SK-N-SH treated with all-trans-retinoic acid at 6 μM for 48 hours (cell line): ENCODE data around the gene HERC2.
A peak's percentile ranks its signal among the peaks of the same experiment; 100 is the strongest.
"Not testable (repeated sequence)": the region's sequence is repeated elsewhere in the genome, so short reads cannot be mapped to it uniquely, and the experiment has no call there.

Experiments used
- ATAC-seq: fragments of 200-7000 bp; cut with Tn5 transposase; 3 replicates; pipeline ENCODE4 v1.9.1; 2020; ENCODE audit warnings: mild to moderate bottlenecking, moderate library complexity
- ARNTL ChIP-seq: fragments of 450-650 bp; formaldehyde crosslinking; IDR thresholded peaks from 2 replicates; pipeline ENCODE4 v1.5.0; 2020; ENCODE audit warnings: low read depth, mild to moderate bottlenecking, moderate library complexity, borderline replicate concordance
- BACH2 ChIP-seq: fragments of 250-450 bp; sonication (Bioruptor Pico); IDR thresholded peaks from 2 replicates; pipeline ENCODE4 v1.9.0; 2021; ENCODE audit warnings: mild to moderate bottlenecking, borderline replicate concordance
- CSDC2 ChIP-seq: fragments of 250-450 bp; sonication (Bioruptor Pico); IDR thresholded peaks from 2 replicates; pipeline ENCODE4 v1.5.0; 2020; ENCODE audit warnings: mild to moderate bottlenecking, moderate library complexity
- ESRRG ChIP-seq: fragments of 250-450 bp; sonication (Bioruptor Pico); IDR thresholded peaks from 2 replicates; pipeline ENCODE4 v1.6.1; 2021; ENCODE audit warnings: mild to moderate bottlenecking
- GLIS3 ChIP-seq: fragments of 250-450 bp; sonication (Bioruptor Pico); IDR thresholded peaks from 2 replicates; pipeline ENCODE4 v1.5.0; 2020; ENCODE audit warnings: mild to moderate bottlenecking, moderate library complexity
- ISL1 ChIP-seq: fragments of 250-450 bp; sonication (Bioruptor Pico); IDR thresholded peaks from 2 replicates; pipeline ENCODE4 v2.1.2; 2022; ENCODE audit warnings: mild to moderate bottlenecking, moderate library complexity
- OSR1 ChIP-seq: fragments of 250-450 bp; sonication (Bioruptor Pico); IDR thresholded peaks from 2 replicates; pipeline ENCODE4 v1.8.0; 2022; ENCODE audit warnings: moderate library complexity, mild to moderate bottlenecking, inconsistent platforms
- PATZ1 ChIP-seq: fragments of 250-450 bp; sonication (Bioruptor Pico); IDR thresholded peaks from 2 replicates; pipeline ENCODE4 v1.8.0; 2020; ENCODE audit warnings: mild to moderate bottlenecking, moderate library complexity, borderline replicate concordance
- POU6F1 ChIP-seq: fragments of 250-450 bp; sonication (Bioruptor Pico); IDR thresholded peaks from 2 replicates; pipeline ENCODE4 v1.8.0; 2021; ENCODE audit warnings: low read depth, mild to moderate bottlenecking, moderate library complexity, borderline replicate concordance
- PPARA ChIP-seq: fragments of 250-450 bp; sonication (Bioruptor Pico); IDR thresholded peaks from 2 replicates; pipeline ENCODE4 v1.5.0; 2020; ENCODE audit warnings: mild to moderate bottlenecking, borderline replicate concordance
- RARB ChIP-seq: fragments of 250-450 bp; sonication (Bioruptor Pico); IDR thresholded peaks from 2 replicates; pipeline ENCODE4 v1.8.0; 2021; ENCODE audit warnings: mild to moderate bottlenecking, moderate library complexity
- SNAI2 ChIP-seq: fragments of 250-450 bp; sonication (Bioruptor Pico); IDR thresholded peaks from 2 replicates; pipeline ENCODE4 v1.5.0; 2020; ENCODE audit warnings: mild to moderate bottlenecking, moderate library complexity
- TCF4 ChIP-seq: fragments of 250-450 bp; sonication (Bioruptor Pico); IDR thresholded peaks from 2 replicates; pipeline ENCODE4 v1.8.0; 2021; ENCODE audit warnings: mild to moderate bottlenecking, moderate library complexity, borderline replicate concordance
- ZC3H10 ChIP-seq: fragments of 250-450 bp; sonication (Bioruptor Pico); IDR thresholded peaks from 2 replicates; pipeline ENCODE4 v1.5.1; 2021; ENCODE audit warnings: mild to moderate bottlenecking, moderate library complexity
- ZFP3 ChIP-seq: fragments of 250-450 bp; sonication (Bioruptor Pico); IDR thresholded peaks from 2 replicates; pipeline ENCODE4 v1.5.0; 2020; ENCODE audit warnings: mild to moderate bottlenecking, moderate library complexity
- ZFP30 ChIP-seq: fragments of 450-650 bp; formaldehyde crosslinking; IDR thresholded peaks from 2 replicates; pipeline ENCODE4 v1.5.0; 2022; ENCODE audit warnings: mild to moderate bottlenecking, moderate library complexity
- ZNF565 ChIP-seq: fragments of 450-650 bp; formaldehyde crosslinking; conservative IDR thresholded peaks from 2 replicates; pipeline ENCODE4 v1.5.0; 2020; ENCODE audit warnings: low read depth, mild to moderate bottlenecking, moderate library complexity
- ZNF70 ChIP-seq: fragments of 450-650 bp; formaldehyde crosslinking; IDR thresholded peaks from 2 replicates; pipeline ENCODE4 v1.5.0; 2020; ENCODE audit warnings: mild to moderate bottlenecking, moderate library complexity
- ZNF8 ChIP-seq: fragments of 450-650 bp; formaldehyde crosslinking; IDR thresholded peaks from 2 replicates; pipeline ENCODE4 v1.5.0; 2020; ENCODE audit warnings: mild to moderate bottlenecking, moderate library complexity
- TF ChIP-seq, protein P1 (sequence below): fragments of 250-450 bp; sonication (Bioruptor Pico); IDR thresholded peaks from 2 replicates; pipeline ENCODE4 v1.5.1; 2021; ENCODE audit warnings: mild to moderate bottlenecking, moderate library complexity
- TF ChIP-seq, protein P2 (sequence below): fragments of 250-450 bp; sonication (Bioruptor Pico); IDR thresholded peaks from 2 replicates; pipeline ENCODE4 v1.5.1; 2020; ENCODE audit warnings: low read depth, mild to moderate bottlenecking, moderate library complexity
- TF ChIP-seq, protein P3 (sequence below): fragments of 250-450 bp; sonication (Bioruptor Pico); IDR thresholded peaks from 2 replicates; pipeline ENCODE4 v1.5.0; 2020; ENCODE audit warnings: mild to moderate bottlenecking, moderate library complexity

The HERC2 gene

GRCh38 chr15:28140062-28140461, 181.9 kb downstream of the HERC2 start:
- ATAC-seq: no peak
- TF ChIP-seq PPARA (CRISPR knock-in tag) (no peak), ISL1 (CRISPR knock-in tag) (no peak)

DNA sequence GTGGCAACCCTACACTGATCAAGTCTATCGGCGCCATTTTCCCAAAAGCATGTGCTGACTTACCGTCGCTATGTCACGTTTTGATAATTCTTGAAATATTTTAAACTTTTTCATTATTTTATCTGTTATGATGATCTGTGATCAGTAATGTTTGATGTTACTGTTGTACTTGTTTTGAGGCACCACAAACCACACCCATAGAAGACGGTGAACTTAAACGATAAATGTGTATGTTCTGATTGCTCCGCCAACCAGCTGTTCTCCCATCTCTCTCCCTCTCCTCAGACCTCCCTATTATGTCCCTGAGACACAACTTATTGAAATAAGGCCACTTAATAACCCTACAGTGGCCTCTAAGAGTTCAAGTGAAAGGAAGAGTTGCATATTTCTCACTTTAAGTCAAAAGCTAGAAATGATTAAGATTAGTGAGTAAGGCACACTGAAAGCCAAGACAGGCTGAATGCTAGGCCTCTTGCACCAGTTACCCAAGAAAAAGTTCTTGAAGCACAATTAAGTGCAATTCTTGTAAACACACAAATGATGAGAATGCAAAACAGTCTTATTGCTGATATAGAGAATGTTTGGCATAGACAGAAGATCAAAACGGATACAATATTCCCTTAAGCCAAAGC, 184.5 kb downstream of the HERC2 start:
- ATAC-seq: not testable (repeated sequence)

- not testable (repeated sequence) for ATAC-seq
Observed at GRCh38 chr15:28136236-28136904, 185.6 kb downstream of the HERC2 start.

DNA sequence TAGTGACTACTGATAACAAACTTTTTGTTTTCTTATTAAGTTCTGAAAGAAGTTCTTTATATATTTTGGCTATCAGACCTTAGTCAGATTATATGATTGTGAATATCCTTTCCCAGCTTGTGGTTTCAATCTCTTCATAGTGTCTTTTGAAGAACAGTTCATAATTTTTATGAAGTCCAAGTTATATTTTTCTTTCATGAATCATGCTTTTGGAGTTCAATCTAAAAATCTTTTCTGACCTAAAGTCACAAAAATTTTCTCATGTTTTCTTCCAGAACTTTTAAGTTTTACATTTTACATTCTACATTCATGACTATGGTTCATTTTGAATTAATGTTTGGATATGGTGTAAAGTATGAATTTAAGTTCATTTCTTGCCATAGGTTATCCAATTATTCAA, 188.7 kb downstream of the HERC2 start:
- peak; percentile 44 for ATAC-seq
- TF ChIP-seq RARB (no peak), ZFP30 (CRISPR knock-in tag) (no peak), SNAI2 (no peak), ARNTL (CRISPR knock-in tag) (no peak), GLIS3 (no peak), ISL1 (CRISPR knock-in tag) (no peak), ZNF8 (no peak), CSDC2 (CRISPR knock-in tag) (no peak), POU6F1 (CRISPR knock-in tag) (no peak), ESRRG (CRISPR knock-in tag) (no peak), ZNF565 (no peak), ZC3H10 (CRISPR knock-in tag) (no peak), OSR1 (no peak), ZNF70 (CRISPR knock-in tag) (no peak)
- TF ChIP-seq, protein P1, sequence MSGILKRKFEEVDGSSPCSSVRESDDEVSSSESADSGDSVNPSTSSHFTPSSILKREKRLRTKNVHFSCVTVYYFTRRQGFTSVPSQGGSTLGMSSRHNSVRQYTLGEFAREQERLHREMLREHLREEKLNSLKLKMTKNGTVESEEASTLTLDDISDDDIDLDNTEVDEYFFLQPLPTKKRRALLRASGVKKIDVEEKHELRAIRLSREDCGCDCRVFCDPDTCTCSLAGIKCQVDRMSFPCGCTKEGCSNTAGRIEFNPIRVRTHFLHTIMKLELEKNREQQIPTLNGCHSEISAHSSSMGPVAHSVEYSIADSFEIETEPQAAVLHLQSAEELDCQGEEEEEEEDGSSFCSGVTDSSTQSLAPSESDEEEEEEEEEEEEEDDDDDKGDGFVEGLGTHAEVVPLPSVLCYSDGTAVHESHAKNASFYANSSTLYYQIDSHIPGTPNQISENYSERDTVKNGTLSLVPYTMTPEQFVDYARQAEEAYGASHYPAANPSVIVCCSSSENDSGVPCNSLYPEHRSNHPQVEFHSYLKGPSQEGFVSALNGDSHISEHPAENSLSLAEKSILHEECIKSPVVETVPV (CRISPR knock-in tag): no peak
- TF ChIP-seq, protein P2, sequence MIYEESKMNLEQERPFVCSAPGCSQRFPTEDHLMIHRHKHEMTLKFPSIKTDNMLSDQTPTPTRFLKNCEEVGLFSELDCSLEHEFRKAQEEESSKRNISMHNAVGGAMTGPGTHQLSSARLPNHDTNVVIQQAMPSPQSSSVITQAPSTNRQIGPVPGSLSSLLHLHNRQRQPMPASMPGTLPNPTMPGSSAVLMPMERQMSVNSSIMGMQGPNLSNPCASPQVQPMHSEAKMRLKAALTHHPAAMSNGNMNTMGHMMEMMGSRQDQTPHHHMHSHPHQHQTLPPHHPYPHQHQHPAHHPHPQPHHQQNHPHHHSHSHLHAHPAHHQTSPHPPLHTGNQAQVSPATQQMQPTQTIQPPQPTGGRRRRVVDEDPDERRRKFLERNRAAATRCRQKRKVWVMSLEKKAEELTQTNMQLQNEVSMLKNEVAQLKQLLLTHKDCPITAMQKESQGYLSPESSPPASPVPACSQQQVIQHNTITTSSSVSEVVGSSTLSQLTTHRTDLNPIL (CRISPR knock-in tag): no peak
- TF ChIP-seq, protein P3, sequence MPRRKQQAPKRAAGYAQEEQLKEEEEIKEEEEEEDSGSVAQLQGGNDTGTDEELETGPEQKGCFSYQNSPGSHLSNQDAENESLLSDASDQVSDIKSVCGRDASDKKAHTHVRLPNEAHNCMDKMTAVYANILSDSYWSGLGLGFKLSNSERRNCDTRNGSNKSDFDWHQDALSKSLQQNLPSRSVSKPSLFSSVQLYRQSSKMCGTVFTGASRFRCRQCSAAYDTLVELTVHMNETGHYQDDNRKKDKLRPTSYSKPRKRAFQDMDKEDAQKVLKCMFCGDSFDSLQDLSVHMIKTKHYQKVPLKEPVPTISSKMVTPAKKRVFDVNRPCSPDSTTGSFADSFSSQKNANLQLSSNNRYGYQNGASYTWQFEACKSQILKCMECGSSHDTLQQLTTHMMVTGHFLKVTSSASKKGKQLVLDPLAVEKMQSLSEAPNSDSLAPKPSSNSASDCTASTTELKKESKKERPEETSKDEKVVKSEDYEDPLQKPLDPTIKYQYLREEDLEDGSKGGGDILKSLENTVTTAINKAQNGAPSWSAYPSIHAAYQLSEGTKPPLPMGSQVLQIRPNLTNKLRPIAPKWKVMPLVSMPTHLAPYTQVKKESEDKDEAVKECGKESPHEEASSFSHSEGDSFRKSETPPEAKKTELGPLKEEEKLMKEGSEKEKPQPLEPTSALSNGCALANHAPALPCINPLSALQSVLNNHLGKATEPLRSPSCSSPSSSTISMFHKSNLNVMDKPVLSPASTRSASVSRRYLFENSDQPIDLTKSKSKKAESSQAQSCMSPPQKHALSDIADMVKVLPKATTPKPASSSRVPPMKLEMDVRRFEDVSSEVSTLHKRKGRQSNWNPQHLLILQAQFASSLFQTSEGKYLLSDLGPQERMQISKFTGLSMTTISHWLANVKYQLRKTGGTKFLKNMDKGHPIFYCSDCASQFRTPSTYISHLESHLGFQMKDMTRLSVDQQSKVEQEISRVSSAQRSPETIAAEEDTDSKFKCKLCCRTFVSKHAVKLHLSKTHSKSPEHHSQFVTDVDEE: no peak

DNA sequence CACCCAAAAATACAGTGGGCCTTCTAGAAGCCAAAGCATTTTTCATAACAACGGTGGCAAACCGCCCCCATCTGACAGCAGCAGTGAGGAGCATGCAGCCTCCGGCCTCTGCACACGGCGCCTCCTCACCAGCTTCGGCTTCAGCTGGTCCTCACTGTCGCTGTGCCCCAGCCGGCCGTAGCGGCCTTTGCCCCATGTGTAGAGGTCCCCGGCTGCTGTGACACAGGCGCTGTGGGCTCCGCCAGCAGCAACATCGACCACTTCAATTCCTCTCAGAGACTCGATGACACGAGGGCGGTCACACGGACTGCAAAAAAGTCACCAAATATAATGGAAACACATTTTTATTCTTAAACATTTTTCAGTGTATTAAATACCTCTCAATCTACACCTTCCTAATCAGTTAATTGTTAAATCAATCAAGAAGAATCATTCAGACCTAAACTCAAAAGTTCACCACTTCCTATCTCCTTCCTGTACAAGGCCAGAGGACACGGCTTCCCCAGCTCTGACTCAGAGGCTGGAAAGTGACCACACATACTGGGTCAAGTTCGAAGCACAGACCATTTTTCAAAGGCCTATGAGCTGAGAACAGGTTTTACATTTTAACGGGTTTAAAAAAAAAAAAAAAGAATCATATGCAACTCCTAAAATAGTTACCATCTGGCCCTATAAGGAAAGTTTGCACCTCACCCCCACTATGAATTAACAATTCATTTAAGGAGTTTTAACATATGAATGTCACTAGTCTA, 189.3 kb downstream of the HERC2 start:
- ATAC-seq: peak; percentile 71
- TF ChIP-seq SNAI2 (no peak), ZNF70 (CRISPR knock-in tag) (no peak), RARB (no peak), ZNF565 (no peak), TCF4 (CRISPR knock-in tag) (no peak), PPARA (CRISPR knock-in tag) (no peak), PATZ1 (CRISPR knock-in tag) (no peak), BACH2 (no peak), ZFP30 (CRISPR knock-in tag) (no peak), ESRRG (CRISPR knock-in tag) (no peak), ZC3H10 (CRISPR knock-in tag) (no peak), ZNF8 (no peak), ISL1 (CRISPR knock-in tag) (no peak), ZFP3 (CRISPR knock-in tag) (no peak)
- TF ChIP-seq, protein P1 (CRISPR knock-in tag): no peak
